Left ventricle myocardium inferior (tissue), 1 donor: Measurements from ENCODE around the gene CDC42BPB. TPM values are rescaled to one million over a fixed set of nuclear protein-coding genes. Genes with fewer than 3 reads are reported as not detected.

Source experiments
- DNase-seq: peaks from one replicate; pipeline ENCODE4 v3.0.0-alpha.2; 2020
- H3K27ac ChIP-seq: fragments of 200-600 bp; replicated peaks from 2 replicates; pipeline ENCODE4 v1.8.0; 2021
- H3K27me3 ChIP-seq: fragments of 200-600 bp; 2 replicates; pipeline ENCODE4 v1.8.0; 2021; ENCODE audit warnings: low read depth
- H3K36me3 ChIP-seq: fragments of 200-600 bp; 2 replicates; pipeline ENCODE4 v1.8.0; 2021
- H3K4me1 ChIP-seq: fragments of 200-600 bp; 2 replicates; pipeline ENCODE4 v1.8.0; 2021
- H3K4me3 ChIP-seq: fragments of 200-600 bp; 2 replicates; pipeline ENCODE4 v1.8.0; 2021; ENCODE audit warnings: mild to moderate bottlenecking, moderate library complexity
- H3K9me3 ChIP-seq: fragments of 200-600 bp; replicated peaks from 2 replicates; pipeline ENCODE4 v1.8.0; 2021
- CTCF ChIP-seq: fragments of 200-600 bp; IDR thresholded peaks from 2 replicates; pipeline ENCODE4 v1.8.0; 2021; ENCODE audit warnings: antibody characterized with exemption, mild to moderate bottlenecking, borderline replicate concordance
- intact Hi-C: fragments of 100-400 bp; cut with micrococcal nuclease; formaldehyde crosslinking; loops from one replicate; pipeline ENCODE4 v1.11.0; 2022
- total RNA-seq: library from RNA; stranded (reverse); fragmentation: NEBNext Ultra II Directional; extraction: Animal tissue kit (Norgen Biotek cat#: 25700); gene quantifications from one replicate; pipeline ENCODE4 v1.2.1, GENCODE V29; 2021
- donor health status: DM: no; HTN: yes; CAD: no; lungs with severe emphysema.

Gene CDC42BPB
- total RNA-seq, 1 donor from 2014 or later, result 67.1 TPM

- TF ChIP-seq CTCF, result no peak
- H3K9me3 ChIP-seq, result no peaks in the 10 kb centered on the region
- H3K27ac ChIP-seq, result no peak overlapping the region
- peaks cover 80% of the 10 kb centered on the region for H3K36me3 ChIP-seq
- H3K27me3 ChIP-seq, result no peaks in the 10 kb centered on the region
- intact Hi-C loops, result no loop called here
- no peak for DNase-seq
- peaks cover under 1% of the 10 kb centered on the region for H3K4me1 ChIP-seq
- H3K4me3 ChIP-seq, result no peak overlapping the region
Measured at GRCh38 chr14:102935756-102936155, 121.6 kb downstream of the CDC42BPB start.

DNA sequence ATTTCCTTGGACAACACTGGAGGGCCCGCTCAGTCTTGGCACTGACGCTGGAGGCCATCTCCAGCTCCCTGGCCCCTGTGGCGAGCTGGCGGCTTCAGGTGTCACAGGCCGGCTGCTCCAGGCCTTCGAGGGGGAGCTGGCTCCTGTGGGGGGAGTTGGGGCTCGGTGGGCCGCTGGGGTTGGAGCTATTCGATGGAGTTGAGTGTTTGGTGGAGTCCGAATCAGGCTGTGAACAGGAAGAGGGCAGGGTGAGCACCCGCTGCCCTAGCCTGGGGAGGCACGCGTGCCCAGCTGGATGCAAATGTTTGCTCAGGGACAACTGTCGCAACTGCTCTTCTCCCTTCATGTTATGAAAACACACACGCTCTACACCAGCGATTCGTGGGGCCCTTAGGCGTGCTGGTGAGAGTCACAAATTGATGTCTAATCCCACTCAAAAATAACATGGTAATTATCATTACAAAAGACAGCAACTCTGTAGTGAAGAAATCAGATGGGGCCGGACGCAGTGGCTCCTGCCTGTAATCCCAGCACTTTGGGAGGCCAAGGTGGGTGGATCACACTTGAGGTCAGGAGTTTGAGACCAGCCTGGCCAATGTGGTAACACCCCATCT lies 123.6 kb downstream of the CDC42BPB start:
- Histone ChIP-seq H3K4me1 (peaks cover 21% of the 10 kb centered on the region), H3K27ac (no peak overlapping the region), H3K4me3 (no peak overlapping the region), H3K27me3 (peaks cover 20% of the 10 kb centered on the region), H3K36me3 (peaks cover 60% of the 10 kb centered on the region), H3K9me3 (no peaks in the 10 kb centered on the region)
- TF ChIP-seq CTCF, result no peak
- intact Hi-C loops, result no loop called here
- no peak for DNase-seq

DNA sequence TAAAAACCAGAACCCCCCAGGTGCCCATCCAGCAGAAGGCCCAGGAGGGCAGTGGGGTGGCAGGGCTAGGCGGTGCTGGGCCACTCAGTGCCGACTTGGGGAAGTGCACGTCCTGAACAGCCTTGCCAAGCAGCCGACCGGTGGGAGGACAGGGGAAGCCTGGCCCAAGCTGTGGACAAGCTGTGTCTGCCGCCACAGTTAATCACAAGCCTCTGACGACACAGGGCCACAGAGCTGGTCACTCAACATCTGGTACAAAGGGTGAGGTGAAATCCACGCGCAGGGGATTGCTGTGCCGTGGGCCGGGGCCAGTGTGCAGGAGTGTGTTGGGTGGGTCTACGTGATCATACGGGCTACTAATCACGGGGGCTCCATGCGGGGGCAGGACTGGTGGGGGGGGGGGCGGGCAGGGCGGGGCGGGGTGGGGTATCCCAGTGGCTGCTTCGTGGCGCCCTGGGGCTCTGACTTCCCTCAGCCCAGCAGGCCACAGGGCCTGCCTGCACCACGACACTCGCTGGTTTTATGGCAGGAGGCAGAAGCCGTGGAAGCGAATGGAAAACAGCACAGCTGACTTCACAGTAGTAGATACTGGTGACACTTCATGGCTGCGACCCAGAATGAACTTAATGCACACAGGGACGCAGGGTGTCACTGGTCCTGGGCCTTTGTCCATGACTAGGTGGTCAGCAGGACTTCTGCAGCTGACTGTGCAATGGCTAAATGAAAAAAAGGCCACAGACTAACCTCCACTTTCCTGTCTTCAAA lies 124.7 kb downstream of the CDC42BPB start:
- DNase-seq, result no peak
- no peak overlapping the region for H3K4me3 ChIP-seq
- peaks cover 49% of the 10 kb centered on the region for H3K36me3 ChIP-seq
- no peak for TF ChIP-seq CTCF
- peaks cover 30% of the 10 kb centered on the region for H3K4me1 ChIP-seq
- no peaks in the 10 kb centered on the region for H3K9me3 ChIP-seq
- peaks cover 31% of the 10 kb centered on the region for H3K27me3 ChIP-seq
- no peak overlapping the region for H3K27ac ChIP-seq
- intact Hi-C loops, result no loop called here

- no peak overlapping the region for H3K4me3 ChIP-seq
- H3K9me3 ChIP-seq, result no peaks in the 10 kb centered on the region
- peaks cover 40% of the 10 kb centered on the region for H3K27me3 ChIP-seq
- no peak for DNase-seq
- H3K4me1 ChIP-seq, result peaks cover 30% of the 10 kb centered on the region
- no peak for TF ChIP-seq CTCF
- no peak overlapping the region for H3K27ac ChIP-seq
- H3K36me3 ChIP-seq, result peaks cover 40% of the 10 kb centered on the region
- intact Hi-C loops, result no loop called here
Measured at GRCh38 chr14:102931580-102932285, 125.6 kb downstream of the CDC42BPB start.

DNA sequence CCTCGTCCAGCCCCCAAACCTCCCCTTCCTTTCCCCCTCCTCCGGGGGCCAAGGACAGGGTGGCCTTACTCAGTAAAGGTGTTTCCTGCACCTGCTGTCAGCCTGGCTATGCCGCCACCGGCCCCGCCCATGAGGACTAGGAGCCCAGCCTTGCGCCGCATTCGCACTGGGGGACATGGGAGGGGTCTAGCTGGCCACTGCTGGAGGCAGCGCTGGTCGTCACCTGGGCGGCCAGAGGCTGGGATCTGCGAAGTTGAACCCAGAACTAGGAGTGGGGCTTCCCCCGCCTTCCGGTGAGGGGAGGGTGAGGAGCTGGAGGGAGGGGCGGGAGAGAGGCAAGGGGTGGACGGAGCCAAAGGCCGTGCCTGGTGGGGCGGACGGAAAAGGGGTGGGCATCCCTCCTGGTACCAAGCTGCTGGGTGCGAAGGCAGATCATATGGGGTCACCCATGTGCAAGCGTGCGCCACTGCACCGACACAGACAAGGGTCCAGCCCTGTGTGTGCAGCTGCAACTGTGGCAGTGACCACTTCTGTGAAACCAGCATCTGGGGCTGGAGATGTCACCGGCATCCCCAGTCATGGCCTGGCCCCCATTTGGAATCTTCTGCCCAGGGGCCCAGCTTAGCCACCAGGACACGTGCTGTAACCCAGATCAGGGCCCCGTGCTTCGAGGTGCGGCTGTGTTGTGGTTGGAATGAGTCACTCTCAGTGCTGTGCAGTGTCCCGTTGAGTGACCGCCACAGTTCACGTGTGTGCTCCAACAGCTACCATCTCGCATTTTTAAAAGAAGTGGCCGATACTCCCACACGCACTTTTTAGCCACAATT lies 126.4 kb downstream of the CDC42BPB start:
- Histone ChIP-seq H3K4me3 (peak overlapping the region; percentile 66), H3K27ac (no peak overlapping the region), H3K36me3 (peaks cover 32% of the 10 kb centered on the region), H3K27me3 (peaks cover 48% of the 10 kb centered on the region), H3K4me1 (peaks cover 30% of the 10 kb centered on the region), H3K9me3 (no peaks in the 10 kb centered on the region)
- DNase-seq, result no peak
- intact Hi-C loops, result no loop called here
- no peak for TF ChIP-seq CTCF
